Gastrocnemius medialis (tissue), 4 donors: ENCODE results near the gene LYST. TPM values are rescaled to one million over a fixed set of nuclear protein-coding genes. Genes with fewer than 3 reads are reported as not detected.

ENCODE experiments used
- ATAC-seq, 2 donors: fragments of 150-250 bp; one replicate each; pipeline ENCODE4 v1.9.1; 2016
- DNase-seq, 2 donors: peaks; one replicate each; pipeline ENCODE4 v3.0.0-alpha.2; 2019
- H3K27ac ChIP-seq, 4 donors: fragments of 200-600 bp; sonication (generic); 1 replicate in 1 of 4; 2 replicates in 3 of 4; pipeline ENCODE4 v1.5.1; 2016 to 2018; ENCODE audit warnings: mild to moderate bottlenecking in 2 of 4, moderate library complexity in 1 of 4
- H3K27me3 ChIP-seq, 3 donors: fragments of 200-600 bp; sonication (generic) in 2 of 3; 1 replicate in 1 of 3; 2 replicates in 2 of 3; pipeline versions ENCODE4 v1.5.1 to v1.6.0; 2016 to 2019; ENCODE audit warnings: mild to moderate bottlenecking in 1 of 3, moderate library complexity in 1 of 3
- H3K36me3 ChIP-seq, 2 donors: fragments of 200-600 bp; sonication (generic) in 1 of 2; one replicate each; pipeline ENCODE4 v1.5.1; 2017 to 2018
- H3K4me1 ChIP-seq, 2 donors: fragments of 200-600 bp; sonication (generic) in 1 of 2; one replicate each; pipeline ENCODE4 v1.5.1; 2016 to 2017; ENCODE audit warnings: mild to moderate bottlenecking in 2 of 2
- H3K4me3 ChIP-seq, 4 donors: fragments of 200-600 bp; sonication (generic) in 3 of 4; 1 replicate in 1 of 4; 2 replicates in 3 of 4; pipeline ENCODE4 v1.5.1; 2016 to 2019; ENCODE audit warnings: mild to moderate bottlenecking in 2 of 4
- H3K9me3 ChIP-seq, 3 donors: fragments of 200-600 bp; sonication (generic) in 2 of 3; 1 replicate in 1 of 3; 2 replicates in 2 of 3; pipeline ENCODE4 v1.5.1; 2016 to 2019
- POLR2A ChIP-seq, 2 donors: fragments of 450-650 bp; IDR thresholded peaks; one replicate each; pipeline ENCODE4 v1.6.1; 2017; ENCODE audit warnings: antibody characterized with exemption in 2 of 2, mild to moderate bottlenecking in 2 of 2, moderate library complexity in 2 of 2
- in situ Hi-C, 4 donors: fragments of 200-750 bp; cut with MboI; loops; one replicate each; pipeline versions ENCODE4 v1.15.0 to v1.8.0; 2017; ENCODE audit warnings: low sequenced_read_pairs in 4 of 4
- intact Hi-C: fragments of 100-400 bp; cut with DNase I; formaldehyde crosslinking; loops from one replicate; pipeline ENCODE4 v1.15.1; 2023; ENCODE audit warnings: low total_unique reads
- total RNA-seq, 4 donors: library from RNA; depleted of rRNA; stranded (reverse); fragments of >200 nt; gene quantifications; one replicate each; pipeline versions ENCODE4 v1.1.0 to v1.2.3, GENCODE V29; 2016
- TF ChIP-seq, protein P1 (sequence below), 5 experiments: fragments of 450-650 bp in 3 of 5; fragments of 200-600 bp in 2 of 5; sonication (generic) in 2 of 5; IDR thresholded peaks in 4 of 5; conservative IDR thresholded peaks in 1 of 5; 1 replicate in 4 of 5; 2 replicates in 1 of 5; pipeline ENCODE4 v1.5.1; 2016 to 2019; ENCODE audit warnings: antibody characterized with exemption in 5 of 5, mild to moderate bottlenecking in 3 of 5, moderate library complexity in 3 of 5

LYST gene
- total RNA-seq, 4 donors from 2014 or later, result 6.6 to 21.9 (median 10.7) TPM

GRCh38 chr1:235659186-235659771 is 207.4 kb downstream of the LYST start:
- Histone ChIP-seq H3K4me1 (no peaks in the 10 kb centered on the region), H3K27me3 (peaks cover 0 to 3% (median 1%) of the 10 kb centered on the region in 3 donors), H3K36me3 (peaks cover 2 to 30% of the 10 kb centered on the region in 2 donors), H3K27ac (no peak overlapping the region), H3K4me3 (no peak overlapping the region), H3K9me3 (no peaks in the 10 kb centered on the region)
- ATAC-seq (no peak), DNase-seq (no peak)
- no peak for TF ChIP-seq POLR2A (IDR thresholded peaks at IDR 0.05)
- TF ChIP-seq, protein P1, sequence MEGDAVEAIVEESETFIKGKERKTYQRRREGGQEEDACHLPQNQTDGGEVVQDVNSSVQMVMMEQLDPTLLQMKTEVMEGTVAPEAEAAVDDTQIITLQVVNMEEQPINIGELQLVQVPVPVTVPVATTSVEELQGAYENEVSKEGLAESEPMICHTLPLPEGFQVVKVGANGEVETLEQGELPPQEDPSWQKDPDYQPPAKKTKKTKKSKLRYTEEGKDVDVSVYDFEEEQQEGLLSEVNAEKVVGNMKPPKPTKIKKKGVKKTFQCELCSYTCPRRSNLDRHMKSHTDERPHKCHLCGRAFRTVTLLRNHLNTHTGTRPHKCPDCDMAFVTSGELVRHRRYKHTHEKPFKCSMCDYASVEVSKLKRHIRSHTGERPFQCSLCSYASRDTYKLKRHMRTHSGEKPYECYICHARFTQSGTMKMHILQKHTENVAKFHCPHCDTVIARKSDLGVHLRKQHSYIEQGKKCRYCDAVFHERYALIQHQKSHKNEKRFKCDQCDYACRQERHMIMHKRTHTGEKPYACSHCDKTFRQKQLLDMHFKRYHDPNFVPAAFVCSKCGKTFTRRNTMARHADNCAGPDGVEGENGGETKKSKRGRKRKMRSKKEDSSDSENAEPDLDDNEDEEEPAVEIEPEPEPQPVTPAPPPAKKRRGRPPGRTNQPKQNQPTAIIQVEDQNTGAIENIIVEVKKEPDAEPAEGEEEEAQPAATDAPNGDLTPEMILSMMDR (IDR thresholded peaks at IDR 0.05 in 4 of 5, conservative IDR thresholded peaks at IDR 0.05 in 1 of 5), result no peak
- intact Hi-C loops (no loop called here), in situ Hi-C loops (no loop called here)

DNA sequence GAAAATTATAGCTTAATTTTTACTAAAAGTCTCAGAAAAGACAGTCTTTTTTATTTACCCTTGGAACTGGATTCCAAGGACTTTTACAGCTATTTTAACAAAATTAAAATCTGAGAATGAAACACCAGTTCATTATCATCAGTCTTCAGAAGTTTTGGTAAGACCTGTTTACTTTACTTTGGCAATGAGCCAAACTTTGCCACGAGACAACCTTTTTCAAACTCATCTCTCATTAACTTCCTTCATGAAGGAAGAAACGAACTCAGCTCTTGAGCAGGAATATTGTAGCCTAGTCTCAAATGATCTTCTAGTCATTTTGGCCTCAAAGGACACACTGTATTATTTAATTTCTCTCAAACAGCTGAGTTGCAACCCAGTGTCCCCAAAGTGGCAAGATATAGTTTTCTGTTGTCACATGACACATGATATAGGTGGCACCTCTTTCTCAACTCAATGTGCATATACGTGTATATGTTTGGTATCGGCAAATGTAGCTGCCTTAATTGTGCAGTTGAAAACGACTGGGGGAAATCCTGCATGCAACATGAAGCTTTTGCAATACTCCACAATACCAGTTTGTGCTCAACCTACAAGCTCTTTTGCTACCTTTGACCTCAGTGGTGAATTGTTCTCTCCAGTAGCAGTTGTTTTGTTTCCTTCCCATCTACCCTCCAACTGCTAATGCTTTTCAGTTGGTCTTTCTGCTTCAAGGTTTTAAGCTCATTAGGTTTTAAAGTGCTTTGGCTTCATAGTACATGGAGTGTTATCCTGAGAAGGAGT is 208.8 kb downstream of the LYST start:
- TF ChIP-seq, protein P1 (IDR thresholded peaks at IDR 0.05 in 4 of 5, conservative IDR thresholded peaks at IDR 0.05 in 1 of 5), result no peak
- no peak for TF ChIP-seq POLR2A (IDR thresholded peaks at IDR 0.05)
- Histone ChIP-seq H3K4me1 (no peaks in the 10 kb centered on the region), H3K36me3 (peaks cover 2 to 19% of the 10 kb centered on the region in 2 donors), H3K27ac (no peak overlapping the region), H3K9me3 (no peaks in the 10 kb centered on the region), H3K27me3 (peaks cover 0 to 15% (median 9%) of the 10 kb centered on the region in 3 donors), H3K4me3 (no peak overlapping the region)
- no peak for DNase-seq
- intact Hi-C loops, result no loop called here
- in situ Hi-C loops, result no loop called here
- ATAC-seq, result no peak

DNA sequence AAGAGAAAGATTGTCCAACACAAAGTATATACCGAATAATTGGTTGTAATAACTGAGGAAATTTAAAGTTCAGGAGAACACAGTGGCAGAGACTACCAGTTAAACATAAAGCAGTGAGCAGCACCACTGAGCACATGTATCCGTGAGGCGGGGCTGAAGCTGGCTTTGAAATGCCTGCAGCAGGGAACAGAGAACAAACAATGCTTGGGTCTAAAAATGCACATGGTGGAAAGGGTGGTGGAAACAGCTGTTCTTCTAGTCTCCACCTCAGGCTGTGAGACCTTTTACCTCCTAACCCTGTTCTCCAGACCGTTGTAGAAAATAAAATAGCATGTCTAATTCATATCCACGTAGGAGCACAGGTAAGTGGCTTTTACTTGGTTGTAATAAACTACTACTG is 209.4 kb downstream of the LYST start:
- intact Hi-C loops (no loop called here), in situ Hi-C loops (no loop called here)
- Histone ChIP-seq H3K27me3 (peaks cover 7 to 22% (median 16%) of the 10 kb centered on the region in 3 donors), H3K4me1 (no peaks in the 10 kb centered on the region), H3K4me3 (no peak overlapping the region), H3K36me3 (peaks cover 0 to 13% of the 10 kb centered on the region in 2 donors), H3K27ac (no peak overlapping the region), H3K9me3 (no peaks in the 10 kb centered on the region)
- TF ChIP-seq POLR2A (IDR thresholded peaks at IDR 0.05), result no peak
- TF ChIP-seq, protein P1 (IDR thresholded peaks at IDR 0.05 in 4 of 5, conservative IDR thresholded peaks at IDR 0.05 in 1 of 5), result no peak
- ATAC-seq (no peak), DNase-seq (no peak)

- ATAC-seq (no peak), DNase-seq (no peak)
- peaks cover 50 to 63% (median 52%) of the 10 kb centered on the region in 3 donors for H3K27me3 ChIP-seq
- H3K4me3 ChIP-seq, result no peak overlapping the region
- no peaks in the 10 kb centered on the region for H3K9me3 ChIP-seq
- TF ChIP-seq, protein P1 (IDR thresholded peaks at IDR 0.05 in 4 of 5, conservative IDR thresholded peaks at IDR 0.05 in 1 of 5), result no peak
- TF ChIP-seq POLR2A (IDR thresholded peaks at IDR 0.05), result no peak
- H3K4me1 ChIP-seq, result peaks cover 8 to 11% of the 10 kb centered on the region in 2 donors
- no peak overlapping the region for H3K27ac ChIP-seq
- intact Hi-C loops, result no loop called here
- in situ Hi-C loops, result no loop called here
- H3K36me3 ChIP-seq, result no peaks in the 10 kb centered on the region
These were observed 214.3 kb downstream of the LYST start for GRCh38 chr1:235652364-235652763.
